GM12874 (cell line): Measurements from ENCODE around the gene AFG1L.

Experiments
- CTCF ChIP-seq: IDR thresholded peaks from 2 replicates; pipeline ENCODE4 v1.5.1; 2011; ENCODE audit warnings: low read depth, mild to moderate bottlenecking, control low read depth, low read length, moderate library complexity; ENCODE audit not compliant: insufficient read depth

AFG1L gene

GRCh38 chr6:108260126-108260808 is 34.6 kb upstream of the AFG1L start:
- no peak for TF ChIP-seq CTCF

- 0 out of 2 replicates have a peak, but pooled peaks have one; percentile 5 for TF ChIP-seq CTCF
Measured at GRCh38 chr6:108260809-108261569, 33.9 kb upstream of the AFG1L start, which contains the start of gene SNX3. Gene SNX3 (minus strand): TSS chr6:108261040. CDS start chr6:108260921, 119 bp downstream.

- no peak for TF ChIP-seq CTCF
Measured at GRCh38 chr6:108263371-108263770, 31.5 kb upstream of the AFG1L start.

GRCh38 chr6:108268845-108269244 is 26.0 kb upstream of the AFG1L start:
- no peak for TF ChIP-seq CTCF

- no peak for TF ChIP-seq CTCF
Measured at GRCh38 chr6:108274546-108274945, 20.3 kb upstream of the AFG1L start.

- TF ChIP-seq CTCF, result no peak
Measured at GRCh38 chr6:108275976-108276375, 18.9 kb upstream of the AFG1L start.

- no peak for TF ChIP-seq CTCF
Measured at GRCh38 chr6:108277295-108277694, 17.6 kb upstream of the AFG1L start.
